Measurements from ENCODE around the gene TBX10. TPM values are rescaled to one million over a fixed set of nuclear protein-coding genes. Genes with fewer than 3 reads are reported as not detected.
A peak's percentile ranks its signal among the peaks of the same experiment; 100 is the strongest.

The TBX10 gene
- total RNA-seq, 1 experiment from 2014 or later = not detected

- no peak overlapping the region for H3K4ac ChIP-seq (ENCODE audit: low read depth, low read length)
- TF ChIP-seq CTCF (conservative IDR thresholded peaks at IDR 0.05) = no peak
- WGBS (ENCODE audit: extremely low coverage, insufficient read length, low lambda C conversion rate) = no CpG with 5 or more reads among the region's 17 CpGs
- no peak overlapping the region for H2BK120ac ChIP-seq (ENCODE audit: low read depth, low read length, poor library complexity, severe bottlenecking)
- no peaks in the 10 kb centered on the region for H3K9me3 ChIP-seq (ENCODE audit: control insufficient read depth, low read depth, low read length)
- no peaks in the 10 kb centered on the region for H3K23me2 ChIP-seq (ENCODE audit: insufficient read length, low read depth, low read length, poor library complexity, severe bottlenecking)
- H2BK20ac ChIP-seq (ENCODE audit: low read depth, low read length, poor library complexity, severe bottlenecking) = no peak overlapping the region
- H3K27me3 Mint-ChIP-seq (ENCODE audit: low read depth) = peaks cover 23% of the 10 kb centered on the region
- H4K91ac ChIP-seq (ENCODE audit: insufficient read length, low read depth, low read length) = no peak overlapping the region
- no peak overlapping the region for H3K27ac ChIP-seq (ENCODE audit: insufficient read length, low read depth, low read length)
- H3K4me1 Mint-ChIP-seq = peaks cover 33 to 40% of the 10 kb centered on the region in 2 experiments
- no peak overlapping the region for H2BK15ac ChIP-seq (ENCODE audit: low read depth, low read length)
- H3K27me3 ChIP-seq (ENCODE audit: insufficient read depth, low read length) = peaks cover 3% of the 10 kb centered on the region; the same call in 1 of the 2 replicates
- H3K27ac Mint-ChIP-seq = no peak overlapping the region; a peak in 1 of 7 replicates
- no peak overlapping the region for H4K8ac ChIP-seq (replicated peaks; ENCODE audit: insufficient read length, low read depth, low read length)
- H2BK5ac ChIP-seq (ENCODE audit: insufficient read length, low read length) = no peak overlapping the region
- no peak overlapping the region for H4K5ac ChIP-seq (ENCODE audit: insufficient read length, low read depth, low read length)
- no peak overlapping the region for H3T11ph ChIP-seq (ENCODE audit: low read length)
- no peak overlapping the region for H3K4me2 ChIP-seq (ENCODE audit: insufficient read depth, insufficient read length, low read length)
- no peak overlapping the region for H3K56ac ChIP-seq (ENCODE audit: insufficient read length, low read depth, low read length)
- H3K4me1 ChIP-seq (ENCODE audit: insufficient read depth, low read length) = peaks cover 7% of the 10 kb centered on the region; the same call in 1 of the 2 replicates
- no peak overlapping the region for H3K18ac ChIP-seq (ENCODE audit: insufficient read length, low read depth, low read length)
- no peak overlapping the region; a peak in 1 of 5 replicates for H3K4me3 Mint-ChIP-seq
- no peak overlapping the region for H2BK12ac ChIP-seq (ENCODE audit: insufficient read length, low read depth, low read length)
- no peak overlapping the region for H3K23ac ChIP-seq (ENCODE audit: insufficient read length, low read depth, low read length)
- H3K9me3 Mint-ChIP-seq = peaks cover 0 to under 1% of the 10 kb centered on the region in 2 experiments; a peak in 1 of 5 replicates
- peak; percentile 28 for DNase-seq
- peaks cover 17 to 38% (median 33%) of the 10 kb centered on the region in 3 experiments for H3K36me3 Mint-ChIP-seq (ENCODE audit: insufficient read depth in 1 of 3, low read depth in 3 of 3)
- H3K14ac ChIP-seq (ENCODE audit: insufficient read depth, low read length) = no peak overlapping the region
- no peak overlapping the region for H3K9ac ChIP-seq (ENCODE audit: extremely low read depth, insufficient read length, low read length)
- H4K20me1 ChIP-seq (ENCODE audit: control insufficient read depth, insufficient read depth, insufficient read length) = no peaks in the 10 kb centered on the region
- H3K79me1 ChIP-seq (ENCODE audit: insufficient read depth, low read depth, low read length, poor library complexity, severe bottlenecking) = no peaks in the 10 kb centered on the region
- H2AFZ ChIP-seq (ENCODE audit: low read length) = no peak overlapping the region
- H2AK5ac ChIP-seq (ENCODE audit: insufficient read length, low read length) = no peak overlapping the region
- no peaks in the 10 kb centered on the region for H3K79me2 ChIP-seq (ENCODE audit: insufficient read depth, low read length)
These were observed 26.1 kb downstream of the TBX10 start for GRCh38 chr11:67613313-67613959.

Data from H9 (cell line).